CD14-positive monocyte (primary cell): ENCODE results near the gene GPR25. TPM values are rescaled to one million over a fixed set of nuclear protein-coding genes. Genes with fewer than 3 reads are reported as not detected.

Experiments
- DNase-seq, 3 donors: peaks; one replicate each; pipeline ENCODE4 v3.0.0-alpha.2; 2011 to 2022
- H2AFZ ChIP-seq: 2 replicates; pipeline ENCODE4 v1.6.0; 2012; ENCODE audit warnings: mild to moderate bottlenecking, low read depth, low read length, inconsistent platforms; ENCODE audit not compliant: insufficient read depth, poor library complexity, severe bottlenecking
- H3K27ac ChIP-seq, 2 donors: 1 replicate in 1 of 2; 2 replicates in 1 of 2; pipeline ENCODE4 v1.5.1; 2012 to 2013; ENCODE audit warnings: low read length in 2 of 2, control low read depth in 1 of 2, inconsistent platforms in 1 of 2, low read depth in 1 of 2, mild to moderate bottlenecking in 1 of 2
- H3K27me3 ChIP-seq, 2 donors: one replicate each; pipeline versions ENCODE4 v1.6.0 to v1.6.1; 2011 to 2013; ENCODE audit warnings: low read length in 2 of 2; ENCODE audit not compliant: control insufficient read depth in 2 of 2, insufficient read depth in 2 of 2
- H3K36me3 ChIP-seq, 2 donors: replicated peaks in 1 of 2; 1 replicate in 1 of 2; 2 replicates in 1 of 2; pipeline versions ENCODE4 v1.5.1 to v1.6.1; 2012 to 2013; ENCODE audit warnings: low read length in 2 of 2, control low read depth in 1 of 2, inconsistent platforms in 1 of 2, mild to moderate bottlenecking in 1 of 2; ENCODE audit not compliant: insufficient read depth in 2 of 2, control insufficient read depth in 1 of 2
- H3K4me1 ChIP-seq, 2 donors: 1 replicate in 1 of 2; 2 replicates in 1 of 2; pipeline versions ENCODE4 v1.5.1 to v1.6.1; 2012 to 2013; ENCODE audit warnings: low read length in 2 of 2, control low read depth in 1 of 2, inconsistent platforms in 1 of 2, mild to moderate bottlenecking in 1 of 2, moderate library complexity in 1 of 2; ENCODE audit not compliant: insufficient read depth in 2 of 2, control insufficient read depth in 1 of 2
- H3K4me2 ChIP-seq: replicated peaks from 2 replicates; pipeline ENCODE3; 2012; ENCODE audit warnings: low read length, moderate library complexity, mild to moderate bottlenecking; ENCODE audit not compliant: poor library complexity, severe bottlenecking; ENCODE audit errors: extremely low read depth
- H3K4me3 ChIP-seq, 3 experiments: fragments of 200-600 bp in 1 of 3; sonication (generic) in 1 of 3; replicated peaks in 1 of 3; 1 replicate in 2 of 3; 2 replicates in 1 of 3; pipeline ENCODE4 v1.5.1; 2011 to 2013; ENCODE audit warnings: low read length in 3 of 3, mild to moderate bottlenecking in 3 of 3, control low read depth in 2 of 3, low read depth in 2 of 3, inconsistent platforms in 1 of 3, moderate library complexity in 1 of 3
- H3K79me2 ChIP-seq: 2 replicates; pipeline ENCODE4 v1.6.0; 2012; ENCODE audit warnings: mild to moderate bottlenecking, control low read depth, inconsistent platforms, low read length, moderate library complexity; ENCODE audit not compliant: insufficient read depth
- H3K9ac ChIP-seq: 2 replicates; pipeline ENCODE4 v1.6.0; 2017; ENCODE audit warnings: low read length, mild to moderate bottlenecking; ENCODE audit not compliant: insufficient read depth, poor library complexity, severe bottlenecking
- H3K9me3 ChIP-seq, 2 donors: replicated peaks in 1 of 2; 1 replicate in 1 of 2; 2 replicates in 1 of 2; pipeline versions ENCODE4 v1.5.1 to v1.6.1; 2012 to 2013; ENCODE audit warnings: low read length in 2 of 2, control low read depth in 1 of 2; ENCODE audit not compliant: control insufficient read depth in 1 of 2, insufficient read depth in 1 of 2
- H4K20me1 ChIP-seq: 2 replicates; pipeline ENCODE4 v1.6.0; 2012; ENCODE audit warnings: mild to moderate bottlenecking, low read length, control low read depth, moderate library complexity; ENCODE audit not compliant: insufficient read depth
- H3K27ac Mint-ChIP-seq, 7 donors: one replicate each; pipeline ENCODE4 v1.8.0; 2020; ENCODE audit warnings: mild to moderate bottlenecking in 7 of 7, mixed read lengths in 7 of 7, moderate library complexity in 6 of 7, inconsistent platforms in 2 of 7
- H3K27me3 Mint-ChIP-seq, 3 donors: one replicate each; pipeline ENCODE4 v1.8.0; 2021 to 2022; ENCODE audit warnings: low read depth in 3 of 3, mild to moderate bottlenecking in 3 of 3, mixed read lengths in 3 of 3, moderate library complexity in 3 of 3, inconsistent platforms in 1 of 3
- H3K36me3 Mint-ChIP-seq, 2 donors: one replicate each; pipeline ENCODE4 v1.8.0; 2020; ENCODE audit warnings: mixed read lengths in 2 of 2, inconsistent platforms in 1 of 2, mild to moderate bottlenecking in 1 of 2
- H3K4me1 Mint-ChIP-seq: one replicate; pipeline ENCODE4 v1.8.0; 2020; ENCODE audit warnings: mild to moderate bottlenecking, mixed read lengths
- H3K4me3 Mint-ChIP-seq, 2 donors: one replicate each; pipeline ENCODE4 v1.8.0; 2020; ENCODE audit warnings: mild to moderate bottlenecking in 2 of 2, mixed read lengths in 2 of 2, moderate library complexity in 1 of 2
- H3K9me3 Mint-ChIP-seq, 7 donors: one replicate each; pipeline ENCODE4 v1.8.0; 2020 to 2022; ENCODE audit warnings: mixed read lengths in 7 of 7, mild to moderate bottlenecking in 6 of 7, moderate library complexity in 6 of 7, inconsistent platforms in 2 of 7
- WGBS: methylation state at CpG from one replicate; pipeline ENCODE4 v1.1.5; 2013; ENCODE audit warnings: missing lambda C conversion rate; ENCODE audit not compliant: insufficient coverage; 5-methylcytosine and 5-hydroxymethylcytosine counted together
- intact Hi-C, 2 donors: fragments of 100-400 bp; cut with micrococcal nuclease; formaldehyde crosslinking; loops; one replicate each; pipeline versions ENCODE4 v1.15.0 to v1.15.1; 2023
- polyA plus RNA-seq, 3 donors: library from polyadenylated mRNA; depleted of rRNA in 1 of 3; unstranded in 2 of 3; stranded (reverse) in 1 of 3; fragments of 300-500 nt in 2 of 3; fragments of >200 nt in 1 of 3; fragmentation: Illumina TruSeq in 2 of 3; gene quantifications; 1 replicate in 2 of 3; 2 replicates in 1 of 3; pipeline ENCODE4 v1.2.3, GENCODE V29; 2012 to 2021
- TF ChIP-seq, protein P1 (sequence below): fragments of 200-600 bp; IDR thresholded peaks from one replicate; pipeline ENCODE4 v1.8.0; 2022; ENCODE audit warnings: antibody characterized with exemption, mild to moderate bottlenecking

GPR25 gene
- polyA plus RNA-seq, 3 donors: 0.13 TPM; not detected in 2

DNA sequence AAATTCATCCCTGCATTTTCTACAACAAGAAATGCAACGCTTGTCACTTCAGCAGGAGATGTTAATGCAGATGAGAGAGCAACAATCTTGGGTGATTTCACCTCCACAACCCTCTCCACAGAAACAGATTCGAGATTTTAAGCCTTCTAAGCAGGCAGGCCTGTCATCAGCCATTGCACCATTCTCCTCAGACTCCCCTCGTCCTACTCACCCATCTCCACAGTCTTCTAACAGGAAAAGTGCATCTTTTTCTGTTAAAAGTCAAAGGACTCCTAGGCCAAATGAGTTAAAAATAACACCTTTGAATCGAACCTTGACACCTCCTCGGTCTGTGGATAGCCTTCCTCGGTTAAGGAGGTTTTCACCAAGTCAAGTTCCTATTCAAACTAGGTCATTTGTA is 23.4 kb upstream of the GPR25 start:
- peaks cover 0 to 11% of the 10 kb centered on the region in 2 donors for H3K4me1 ChIP-seq
- WGBS: 94% methylated on average over 4 of the region's 6 CpGs
- TF ChIP-seq, protein P1, sequence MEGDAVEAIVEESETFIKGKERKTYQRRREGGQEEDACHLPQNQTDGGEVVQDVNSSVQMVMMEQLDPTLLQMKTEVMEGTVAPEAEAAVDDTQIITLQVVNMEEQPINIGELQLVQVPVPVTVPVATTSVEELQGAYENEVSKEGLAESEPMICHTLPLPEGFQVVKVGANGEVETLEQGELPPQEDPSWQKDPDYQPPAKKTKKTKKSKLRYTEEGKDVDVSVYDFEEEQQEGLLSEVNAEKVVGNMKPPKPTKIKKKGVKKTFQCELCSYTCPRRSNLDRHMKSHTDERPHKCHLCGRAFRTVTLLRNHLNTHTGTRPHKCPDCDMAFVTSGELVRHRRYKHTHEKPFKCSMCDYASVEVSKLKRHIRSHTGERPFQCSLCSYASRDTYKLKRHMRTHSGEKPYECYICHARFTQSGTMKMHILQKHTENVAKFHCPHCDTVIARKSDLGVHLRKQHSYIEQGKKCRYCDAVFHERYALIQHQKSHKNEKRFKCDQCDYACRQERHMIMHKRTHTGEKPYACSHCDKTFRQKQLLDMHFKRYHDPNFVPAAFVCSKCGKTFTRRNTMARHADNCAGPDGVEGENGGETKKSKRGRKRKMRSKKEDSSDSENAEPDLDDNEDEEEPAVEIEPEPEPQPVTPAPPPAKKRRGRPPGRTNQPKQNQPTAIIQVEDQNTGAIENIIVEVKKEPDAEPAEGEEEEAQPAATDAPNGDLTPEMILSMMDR: no peak
- intact Hi-C loops: no loop called here
- no peak for DNase-seq
- H3K9ac ChIP-seq: no peak overlapping the region
- Mint-ChIP-seq H3K9me3 (peaks cover 0 to 1% (median 0%) of the 10 kb centered on the region in 7 donors), H3K36me3 (peaks cover 1 to 5% of the 10 kb centered on the region in 2 donors), H3K4me1 (peaks cover 18% of the 10 kb centered on the region), H3K27ac (no peak overlapping the region), H3K27me3 (no peaks in the 10 kb centered on the region), H3K4me3 (no peak overlapping the region)
- H3K27ac ChIP-seq: no peak overlapping the region
- no peaks in the 10 kb centered on the region for H4K20me1 ChIP-seq
- H3K4me2 ChIP-seq: no peak overlapping the region
- no peaks in the 10 kb centered on the region for H3K79me2 ChIP-seq
- no peak overlapping the region for H2AFZ ChIP-seq
- no peaks in the 10 kb centered on the region for H3K36me3 ChIP-seq
- H3K4me3 ChIP-seq: no peak overlapping the region
- no peaks in the 10 kb centered on the region for H3K27me3 ChIP-seq
- H3K9me3 ChIP-seq: no peaks in the 10 kb centered on the region

DNA sequence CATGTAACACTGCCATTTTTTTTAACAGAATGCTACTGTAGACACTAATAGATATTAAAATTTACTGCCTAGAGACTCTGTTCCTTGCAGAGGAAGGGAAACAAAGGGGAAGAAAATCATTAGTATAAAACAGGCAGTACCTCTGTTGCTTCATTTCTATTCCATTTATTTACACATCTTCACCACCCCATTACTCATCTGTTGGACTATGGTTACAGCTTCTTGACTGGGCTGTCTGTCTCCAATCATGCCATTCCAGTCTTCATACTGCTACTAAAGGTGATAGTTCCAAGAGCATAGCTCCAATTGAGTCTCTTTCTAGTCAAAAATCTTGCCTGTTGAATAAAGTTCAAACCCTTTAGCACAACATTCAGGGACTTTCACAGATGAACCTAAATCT is 22.2 kb upstream of the GPR25 start:
- H3K36me3 Mint-ChIP-seq: peaks cover 1 to 5% of the 10 kb centered on the region in 2 donors
- Histone ChIP-seq H3K79me2 (no peaks in the 10 kb centered on the region), H3K9ac (no peak overlapping the region), H3K4me3 (no peak overlapping the region), H3K27ac (no peak overlapping the region), H3K4me2 (no peak overlapping the region), H3K4me1 (peaks cover 0 to 11% of the 10 kb centered on the region in 2 donors), H4K20me1 (no peaks in the 10 kb centered on the region), H3K27me3 (no peaks in the 10 kb centered on the region), H3K9me3 (no peaks in the 10 kb centered on the region), H3K36me3 (no peaks in the 10 kb centered on the region), H2AFZ (no peak overlapping the region)
- no peak for DNase-seq
- H3K4me3 Mint-ChIP-seq: no peak overlapping the region
- peaks cover 0 to 1% (median 0%) of the 10 kb centered on the region in 7 donors for H3K9me3 Mint-ChIP-seq
- TF ChIP-seq, protein P1: no peak
- peaks cover 18% of the 10 kb centered on the region for H3K4me1 Mint-ChIP-seq
- H3K27me3 Mint-ChIP-seq: peaks cover 0 to 1% (median 0%) of the 10 kb centered on the region in 3 donors
- no peak overlapping the region for H3K27ac Mint-ChIP-seq
- intact Hi-C loops: no loop called here
